GM19468 (cell line): ENCODE data around the gene SYT8.
"Not testable (repeated sequence)": the region's sequence is repeated elsewhere in the genome, so short reads cannot be mapped to it uniquely, and the experiment has no call there.

ENCODE experiments used
- ATAC-seq: cut with Tn5 transposase; IDR thresholded peaks from one replicate; pipeline ENCODE4 v1.9.1; 2021; ENCODE audit warnings: mild to moderate bottlenecking, moderate library complexity, moderate number of reproducible peaks; ENCODE audit not compliant: unreplicated experiment; ENCODE audit errors: extremely low read depth

The SYT8 gene

GRCh38 chr11:1868636-1869291, 34.0 kb downstream of the SYT8 start:
- no peak for ATAC-seq

GRCh38 chr11:1869427-1870325, 34.9 kb downstream of the SYT8 start:
- ATAC-seq = no peak

GRCh38 chr11:1870326-1870696, 35.5 kb downstream of the SYT8 start:
- no peak for ATAC-seq

GRCh38 chr11:1870721-1871466, 36.1 kb downstream of the SYT8 start:
- no peak for ATAC-seq

GRCh38 chr11:1871531-1871930, 36.7 kb downstream of the SYT8 start:
- no peak for ATAC-seq

- no peak for ATAC-seq
Observed at GRCh38 chr11:1872267-1872985, 37.6 kb downstream of the SYT8 start.

GRCh38 chr11:1873048-1873812, 38.4 kb downstream of the SYT8 start:
- no peak for ATAC-seq

GRCh38 chr11:1873813-1874150, 39.0 kb downstream of the SYT8 start:
- not testable (repeated sequence) for ATAC-seq

GRCh38 chr11:1874441-1875092, 39.8 kb downstream of the SYT8 start:
- ATAC-seq = not testable (repeated sequence)

GRCh38 chr11:1875093-1875850, 40.5 kb downstream of the SYT8 start:
- no peak for ATAC-seq

- ATAC-seq = not testable (repeated sequence)
Observed at GRCh38 chr11:1875851-1876301, 41.1 kb downstream of the SYT8 start.

GRCh38 chr11:1876361-1877063, 41.7 kb downstream of the SYT8 start:
- ATAC-seq = no peak

GRCh38 chr11:1877211-1878136, 42.7 kb downstream of the SYT8 start:
- no peak for ATAC-seq

GRCh38 chr11:1878137-1879031, 43.6 kb downstream of the SYT8 start:
- no peak for ATAC-seq

GRCh38 chr11:1879342-1879940, 44.7 kb downstream of the SYT8 start:
- ATAC-seq = no peak
